ENCODE data around the gene CASP7. TPM values are rescaled to one million over a fixed set of nuclear protein-coding genes. Genes with fewer than 3 reads are reported as not detected.
"Not testable (repeated sequence)": the region's sequence is repeated elsewhere in the genome, so short reads cannot be mapped to it uniquely, and the experiment has no call there.

Gene CASP7
- total RNA-seq, 1 donor from 2014 or later = 32.5 TPM

- DNase-seq (no peak), ATAC-seq (no peak)
- no peaks in the 10 kb centered on the region for H3K36me3 ChIP-seq
- no peaks in the 10 kb centered on the region for H3K9me3 ChIP-seq
- no peaks in the 10 kb centered on the region for H3K4me1 ChIP-seq
- no peak for TF ChIP-seq CTCF (IDR thresholded peaks at IDR 0.05)
- no peak overlapping the region for H3K4me3 ChIP-seq
- H3K27me3 ChIP-seq = no peaks in the 10 kb centered on the region
- intact Hi-C loops (cut with DNase I) = no loop called here
- H3K27ac ChIP-seq = no peak overlapping the region
These were observed 77.3 kb downstream of the CASP7 start for GRCh38 chr10:113756940-113757543.

GRCh38 chr10:113762083-113762482 is 82.4 kb downstream of the CASP7 start:
- intact Hi-C loops (cut with DNase I) = no loop called here
- Histone ChIP-seq H3K27ac (no peak overlapping the region), H3K4me1 (no peaks in the 10 kb centered on the region), H3K27me3 (no peaks in the 10 kb centered on the region), H3K36me3 (no peaks in the 10 kb centered on the region), H3K9me3 (no peaks in the 10 kb centered on the region), H3K4me3 (no peak overlapping the region)
- ATAC-seq (no peak), DNase-seq (no peak)
- TF ChIP-seq CTCF (IDR thresholded peaks at IDR 0.05) = no peak

- H3K4me1 ChIP-seq = no peaks in the 10 kb centered on the region
- no peaks in the 10 kb centered on the region for H3K9me3 ChIP-seq
- DNase-seq (no peak), ATAC-seq (no peak)
- no peak overlapping the region for H3K4me3 ChIP-seq
- TF ChIP-seq CTCF (IDR thresholded peaks at IDR 0.05) = no peak
- intact Hi-C loops (cut with DNase I) = no loop called here
- H3K27ac ChIP-seq = no peak overlapping the region
- no peaks in the 10 kb centered on the region for H3K36me3 ChIP-seq
- no peaks in the 10 kb centered on the region for H3K27me3 ChIP-seq
These were observed 84.9 kb downstream of the CASP7 start for GRCh38 chr10:113764582-113764981.

GRCh38 chr10:113765910-113766309 is 86.2 kb downstream of the CASP7 start:
- Histone ChIP-seq H3K4me3 (no peak overlapping the region), H3K4me1 (no peaks in the 10 kb centered on the region), H3K9me3 (no peaks in the 10 kb centered on the region), H3K36me3 (no peaks in the 10 kb centered on the region), H3K27ac (no peak overlapping the region), H3K27me3 (no peaks in the 10 kb centered on the region)
- intact Hi-C loops (cut with DNase I) = no loop called here
- no peak for ATAC-seq
- no peak for DNase-seq
- TF ChIP-seq CTCF (IDR thresholded peaks at IDR 0.05) = no peak

GRCh38 chr10:113767222-113767621 is 87.5 kb downstream of the CASP7 start:
- ATAC-seq (no peak), DNase-seq (no peak)
- H3K4me1 ChIP-seq = no peaks in the 10 kb centered on the region
- H3K27ac ChIP-seq = no peak overlapping the region
- H3K9me3 ChIP-seq = no peaks in the 10 kb centered on the region
- H3K36me3 ChIP-seq = no peaks in the 10 kb centered on the region
- H3K27me3 ChIP-seq = no peaks in the 10 kb centered on the region
- H3K4me3 ChIP-seq = no peak overlapping the region
- TF ChIP-seq CTCF (IDR thresholded peaks at IDR 0.05) = no peak
- intact Hi-C loops (cut with DNase I) = no loop called here

- intact Hi-C loops (cut with DNase I) = no loop called here
- Histone ChIP-seq H3K9me3 (no peaks in the 10 kb centered on the region), H3K4me3 (no peak overlapping the region), H3K27me3 (no peaks in the 10 kb centered on the region), H3K4me1 (no peaks in the 10 kb centered on the region), H3K27ac (no peak overlapping the region), H3K36me3 (no peaks in the 10 kb centered on the region)
- TF ChIP-seq CTCF (IDR thresholded peaks at IDR 0.05) = no peak
- ATAC-seq (no peak), DNase-seq (no peak)
These were observed 90.6 kb downstream of the CASP7 start for GRCh38 chr10:113770346-113770745.

GRCh38 chr10:113771131-113771530 is 91.4 kb downstream of the CASP7 start:
- not testable (repeated sequence) for ATAC-seq, DNase-seq

More at GRCh38 chr10:113771131-113771530, 91.4 kb downstream of the CASP7 start:
- H3K4me1 ChIP-seq; H3K27ac ChIP-seq; H3K27me3 ChIP-seq; intact Hi-C loops (cut with DNase I); H3K36me3 ChIP-seq; H3K4me3 ChIP-seq; H3K9me3 ChIP-seq: not testable (repeated sequence)
